Liver (tissue), 3 donors: ENCODE results near the gene FAM118A.

Experiments used
- CTCF ChIP-seq: fragments of 150-350 bp; IDR thresholded peaks from 2 replicates; pipeline ENCODE4 v1.5.1; 2017; ENCODE audit warnings: improper control_type of control experiment, low read depth, low read length; ENCODE audit not compliant: missing input control
- HNF4A ChIP-seq, 2 donors: conservative IDR thresholded peaks; 2 replicates each; pipeline ENCODE4 v1.6.1; 2016; ENCODE audit warnings: antibody characterized with exemption in 2 of 2, mild to moderate bottlenecking in 2 of 2
- JUND ChIP-seq, 2 donors: IDR thresholded peaks; 2 replicates each; pipeline ENCODE4 v1.6.1; 2016; ENCODE audit warnings: antibody characterized with exemption in 2 of 2
- NR2F2 ChIP-seq: IDR thresholded peaks from 2 replicates; pipeline ENCODE4 v1.6.1; 2016; ENCODE audit warnings: antibody characterized with exemption
- SP1 ChIP-seq: IDR thresholded peaks from 2 replicates; pipeline ENCODE4 v1.6.1; 2018; ENCODE audit warnings: antibody characterized with exemption, mild to moderate bottlenecking
- TAF1 ChIP-seq: conservative IDR thresholded peaks from 2 replicates; pipeline ENCODE4 v1.6.1; 2016; ENCODE audit warnings: antibody characterized with exemption, mild to moderate bottlenecking
- YY1 ChIP-seq: IDR thresholded peaks from 2 replicates; pipeline ENCODE4 v1.6.1; 2016; ENCODE audit warnings: antibody characterized with exemption, mild to moderate bottlenecking
- TF ChIP-seq, protein P1 (sequence below): IDR thresholded peaks from 2 replicates; pipeline ENCODE4 v1.6.1; 2016; ENCODE audit warnings: antibody characterized with exemption, mild to moderate bottlenecking
- TF ChIP-seq, protein P2 (sequence below): IDR thresholded peaks from 2 replicates; pipeline ENCODE4 v1.6.1; 2016; ENCODE audit warnings: antibody characterized with exemption
- TF ChIP-seq, protein P3 (sequence below): IDR thresholded peaks from 2 replicates; pipeline ENCODE4 v1.6.1; 2016; ENCODE audit warnings: antibody characterized with exemption
- donor health status: healthy.
- donor health status: healthy.

DNA sequence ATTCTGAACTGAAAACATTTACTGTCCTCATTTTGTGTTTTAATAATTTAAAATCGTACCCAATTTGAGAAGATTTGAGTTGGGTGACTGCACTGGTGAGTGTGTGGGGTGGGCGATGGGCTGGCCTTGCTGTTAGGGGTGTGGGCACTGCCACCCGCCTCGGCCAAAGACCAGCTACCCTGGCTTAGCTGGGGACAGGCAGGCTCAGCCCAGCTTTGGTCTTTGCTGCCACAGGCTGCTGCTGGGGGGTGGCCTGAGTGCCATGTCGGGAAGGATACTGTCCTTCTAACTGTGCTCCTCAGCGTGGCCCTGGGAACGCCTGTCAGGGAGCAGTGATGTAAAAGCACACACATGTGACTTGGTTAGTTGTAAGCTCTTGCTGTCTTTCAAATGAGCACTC is 22.3 kb downstream of the FAM118A start:
- TF ChIP-seq CTCF (no peak), NR2F2 (no peak), JUND (IDR thresholded peaks at IDR 0.05) (no peak), YY1 (no peak), HNF4A (conservative IDR thresholded peaks at IDR 0.05) (no peak), TAF1 (no peak), SP1 (no peak)
- TF ChIP-seq, protein P1, sequence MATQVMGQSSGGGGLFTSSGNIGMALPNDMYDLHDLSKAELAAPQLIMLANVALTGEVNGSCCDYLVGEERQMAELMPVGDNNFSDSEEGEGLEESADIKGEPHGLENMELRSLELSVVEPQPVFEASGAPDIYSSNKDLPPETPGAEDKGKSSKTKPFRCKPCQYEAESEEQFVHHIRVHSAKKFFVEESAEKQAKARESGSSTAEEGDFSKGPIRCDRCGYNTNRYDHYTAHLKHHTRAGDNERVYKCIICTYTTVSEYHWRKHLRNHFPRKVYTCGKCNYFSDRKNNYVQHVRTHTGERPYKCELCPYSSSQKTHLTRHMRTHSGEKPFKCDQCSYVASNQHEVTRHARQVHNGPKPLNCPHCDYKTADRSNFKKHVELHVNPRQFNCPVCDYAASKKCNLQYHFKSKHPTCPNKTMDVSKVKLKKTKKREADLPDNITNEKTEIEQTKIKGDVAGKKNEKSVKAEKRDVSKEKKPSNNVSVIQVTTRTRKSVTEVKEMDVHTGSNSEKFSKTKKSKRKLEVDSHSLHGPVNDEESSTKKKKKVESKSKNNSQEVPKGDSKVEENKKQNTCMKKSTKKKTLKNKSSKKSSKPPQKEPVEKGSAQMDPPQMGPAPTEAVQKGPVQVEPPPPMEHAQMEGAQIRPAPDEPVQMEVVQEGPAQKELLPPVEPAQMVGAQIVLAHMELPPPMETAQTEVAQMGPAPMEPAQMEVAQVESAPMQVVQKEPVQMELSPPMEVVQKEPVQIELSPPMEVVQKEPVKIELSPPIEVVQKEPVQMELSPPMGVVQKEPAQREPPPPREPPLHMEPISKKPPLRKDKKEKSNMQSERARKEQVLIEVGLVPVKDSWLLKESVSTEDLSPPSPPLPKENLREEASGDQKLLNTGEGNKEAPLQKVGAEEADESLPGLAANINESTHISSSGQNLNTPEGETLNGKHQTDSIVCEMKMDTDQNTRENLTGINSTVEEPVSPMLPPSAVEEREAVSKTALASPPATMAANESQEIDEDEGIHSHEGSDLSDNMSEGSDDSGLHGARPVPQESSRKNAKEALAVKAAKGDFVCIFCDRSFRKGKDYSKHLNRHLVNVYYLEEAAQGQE = no peak
- TF ChIP-seq, protein P2, sequence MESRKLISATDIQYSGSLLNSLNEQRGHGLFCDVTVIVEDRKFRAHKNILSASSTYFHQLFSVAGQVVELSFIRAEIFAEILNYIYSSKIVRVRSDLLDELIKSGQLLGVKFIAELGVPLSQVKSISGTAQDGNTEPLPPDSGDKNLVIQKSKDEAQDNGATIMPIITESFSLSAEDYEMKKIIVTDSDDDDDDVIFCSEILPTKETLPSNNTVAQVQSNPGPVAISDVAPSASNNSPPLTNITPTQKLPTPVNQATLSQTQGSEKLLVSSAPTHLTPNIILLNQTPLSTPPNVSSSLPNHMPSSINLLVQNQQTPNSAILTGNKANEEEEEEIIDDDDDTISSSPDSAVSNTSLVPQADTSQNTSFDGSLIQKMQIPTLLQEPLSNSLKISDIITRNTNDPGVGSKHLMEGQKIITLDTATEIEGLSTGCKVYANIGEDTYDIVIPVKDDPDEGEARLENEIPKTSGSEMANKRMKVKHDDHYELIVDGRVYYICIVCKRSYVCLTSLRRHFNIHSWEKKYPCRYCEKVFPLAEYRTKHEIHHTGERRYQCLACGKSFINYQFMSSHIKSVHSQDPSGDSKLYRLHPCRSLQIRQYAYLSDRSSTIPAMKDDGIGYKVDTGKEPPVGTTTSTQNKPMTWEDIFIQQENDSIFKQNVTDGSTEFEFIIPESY = no peak
- TF ChIP-seq, protein P3, sequence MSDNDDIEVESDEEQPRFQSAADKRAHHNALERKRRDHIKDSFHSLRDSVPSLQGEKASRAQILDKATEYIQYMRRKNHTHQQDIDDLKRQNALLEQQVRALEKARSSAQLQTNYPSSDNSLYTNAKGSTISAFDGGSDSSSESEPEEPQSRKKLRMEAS = no peak
